Esophagus squamous epithelium (tissue), 4 donors: ENCODE measurements around the gene ELMO1.

Experiments
- POLR2A ChIP-seq, 4 donors: fragments of 450-650 bp; IDR thresholded peaks; one replicate each; pipeline ENCODE4 v1.6.1; 2017; ENCODE audit warnings: antibody characterized with exemption in 4 of 4, mild to moderate bottlenecking in 4 of 4, moderate library complexity in 3 of 4
- TF ChIP-seq, protein P1 (sequence below), 6 experiments: fragments of 450-650 bp in 4 of 6; fragments of 200-600 bp in 2 of 6; sonication (generic) in 2 of 6; IDR thresholded peaks; one replicate each; pipeline ENCODE4 v1.5.1; 2016 to 2019; ENCODE audit warnings: antibody characterized with exemption in 6 of 6, mild to moderate bottlenecking in 4 of 6, moderate library complexity in 4 of 6

DNA sequence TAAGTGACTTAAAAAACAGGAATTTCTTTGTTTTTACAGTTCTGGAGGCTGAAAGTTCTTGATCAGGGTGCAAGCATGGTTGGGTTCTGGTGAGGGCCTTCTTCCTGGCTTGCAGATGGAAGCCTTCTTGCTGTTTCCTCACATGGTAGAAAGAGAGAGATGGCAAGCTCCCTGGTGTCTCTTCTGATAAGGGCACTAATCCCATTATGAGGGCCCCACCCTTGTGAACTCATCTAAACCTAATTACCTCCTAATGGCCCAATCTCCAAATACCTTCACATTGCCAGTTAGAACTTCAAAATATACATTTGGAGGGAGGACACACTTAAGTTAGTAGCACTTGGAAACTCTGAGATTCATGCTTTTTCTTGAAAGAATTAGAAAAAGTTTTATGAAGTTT, 410.0 kb downstream of the ELMO1 start:
- TF ChIP-seq, protein P1, sequence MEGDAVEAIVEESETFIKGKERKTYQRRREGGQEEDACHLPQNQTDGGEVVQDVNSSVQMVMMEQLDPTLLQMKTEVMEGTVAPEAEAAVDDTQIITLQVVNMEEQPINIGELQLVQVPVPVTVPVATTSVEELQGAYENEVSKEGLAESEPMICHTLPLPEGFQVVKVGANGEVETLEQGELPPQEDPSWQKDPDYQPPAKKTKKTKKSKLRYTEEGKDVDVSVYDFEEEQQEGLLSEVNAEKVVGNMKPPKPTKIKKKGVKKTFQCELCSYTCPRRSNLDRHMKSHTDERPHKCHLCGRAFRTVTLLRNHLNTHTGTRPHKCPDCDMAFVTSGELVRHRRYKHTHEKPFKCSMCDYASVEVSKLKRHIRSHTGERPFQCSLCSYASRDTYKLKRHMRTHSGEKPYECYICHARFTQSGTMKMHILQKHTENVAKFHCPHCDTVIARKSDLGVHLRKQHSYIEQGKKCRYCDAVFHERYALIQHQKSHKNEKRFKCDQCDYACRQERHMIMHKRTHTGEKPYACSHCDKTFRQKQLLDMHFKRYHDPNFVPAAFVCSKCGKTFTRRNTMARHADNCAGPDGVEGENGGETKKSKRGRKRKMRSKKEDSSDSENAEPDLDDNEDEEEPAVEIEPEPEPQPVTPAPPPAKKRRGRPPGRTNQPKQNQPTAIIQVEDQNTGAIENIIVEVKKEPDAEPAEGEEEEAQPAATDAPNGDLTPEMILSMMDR (IDR thresholded peaks at IDR 0.05): no peak
- no peak for TF ChIP-seq POLR2A (IDR thresholded peaks at IDR 0.05)
